AG04449 (cell line): ENCODE data around the gene TRNP1.
"Not testable (repeated sequence)": the region's sequence is repeated elsewhere in the genome, so short reads cannot be mapped to it uniquely, and the experiment has no call there.

Source experiments
- CTCF ChIA-PET: fragments of 350-600 bp; formaldehyde crosslinking; extraction: SDS; loops from one replicate; lab custom pipeline; 2021; ENCODE audit warnings: antibody characterized with exemption; lab: Yijun Ruan, JAX
- POLR2A ChIA-PET: fragments of 400-600, 350-600 bp; formaldehyde crosslinking; extraction: SDS; loops from one replicate; lab custom pipeline; 2020; ENCODE audit warnings: antibody characterized with exemption, inconsistent platforms; lab: Yijun Ruan, JAX
- DNase-seq: peaks from one replicate; pipeline ENCODE4 v3.0.0-alpha.2; 2010; ENCODE audit warnings: low read depth, low spot score
- H3K4me3 ChIP-seq: 2 replicates; pipeline ENCODE4 v1.5.1; 2011; ENCODE audit warnings: low read depth, mild to moderate bottlenecking, control low read depth, low read length
- TF ChIP-seq, protein P1 (sequence below): IDR thresholded peaks from one replicate; pipeline ENCODE4 v1.5.1; 2011; ENCODE audit warnings: mild to moderate bottlenecking, moderate library complexity, low read length, control low read depth, inconsistent platforms; ENCODE audit not compliant: insufficient read depth; ENCODE audit errors: missing control alignments

Gene TRNP1

DNA sequence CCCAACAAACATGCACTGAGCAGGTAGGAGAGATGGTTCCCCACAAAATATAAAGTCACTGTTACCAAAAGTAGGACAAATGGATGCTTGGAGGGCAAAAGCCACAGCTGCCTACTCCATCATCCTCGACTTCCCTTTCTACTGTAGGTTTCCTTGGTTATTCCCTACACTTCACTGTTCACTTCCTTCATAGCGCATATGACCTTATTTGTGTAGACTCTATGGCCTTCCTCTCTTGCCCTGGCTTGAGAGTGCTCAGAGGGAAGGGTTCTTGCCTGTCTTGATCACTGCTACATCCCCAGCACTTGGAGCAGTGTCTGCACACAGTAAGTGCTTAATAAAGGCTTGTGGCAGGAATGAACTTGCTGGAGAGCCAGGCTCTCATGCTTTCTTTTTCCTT, 14.6 kb upstream of the TRNP1 start:
- ChIA-PET POLR2A (no interaction called here), CTCF (no interaction called here)
- TF ChIP-seq, protein P1, sequence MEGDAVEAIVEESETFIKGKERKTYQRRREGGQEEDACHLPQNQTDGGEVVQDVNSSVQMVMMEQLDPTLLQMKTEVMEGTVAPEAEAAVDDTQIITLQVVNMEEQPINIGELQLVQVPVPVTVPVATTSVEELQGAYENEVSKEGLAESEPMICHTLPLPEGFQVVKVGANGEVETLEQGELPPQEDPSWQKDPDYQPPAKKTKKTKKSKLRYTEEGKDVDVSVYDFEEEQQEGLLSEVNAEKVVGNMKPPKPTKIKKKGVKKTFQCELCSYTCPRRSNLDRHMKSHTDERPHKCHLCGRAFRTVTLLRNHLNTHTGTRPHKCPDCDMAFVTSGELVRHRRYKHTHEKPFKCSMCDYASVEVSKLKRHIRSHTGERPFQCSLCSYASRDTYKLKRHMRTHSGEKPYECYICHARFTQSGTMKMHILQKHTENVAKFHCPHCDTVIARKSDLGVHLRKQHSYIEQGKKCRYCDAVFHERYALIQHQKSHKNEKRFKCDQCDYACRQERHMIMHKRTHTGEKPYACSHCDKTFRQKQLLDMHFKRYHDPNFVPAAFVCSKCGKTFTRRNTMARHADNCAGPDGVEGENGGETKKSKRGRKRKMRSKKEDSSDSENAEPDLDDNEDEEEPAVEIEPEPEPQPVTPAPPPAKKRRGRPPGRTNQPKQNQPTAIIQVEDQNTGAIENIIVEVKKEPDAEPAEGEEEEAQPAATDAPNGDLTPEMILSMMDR: no peak
- DNase-seq: no peak
- no peak overlapping the region for H3K4me3 ChIP-seq

DNA sequence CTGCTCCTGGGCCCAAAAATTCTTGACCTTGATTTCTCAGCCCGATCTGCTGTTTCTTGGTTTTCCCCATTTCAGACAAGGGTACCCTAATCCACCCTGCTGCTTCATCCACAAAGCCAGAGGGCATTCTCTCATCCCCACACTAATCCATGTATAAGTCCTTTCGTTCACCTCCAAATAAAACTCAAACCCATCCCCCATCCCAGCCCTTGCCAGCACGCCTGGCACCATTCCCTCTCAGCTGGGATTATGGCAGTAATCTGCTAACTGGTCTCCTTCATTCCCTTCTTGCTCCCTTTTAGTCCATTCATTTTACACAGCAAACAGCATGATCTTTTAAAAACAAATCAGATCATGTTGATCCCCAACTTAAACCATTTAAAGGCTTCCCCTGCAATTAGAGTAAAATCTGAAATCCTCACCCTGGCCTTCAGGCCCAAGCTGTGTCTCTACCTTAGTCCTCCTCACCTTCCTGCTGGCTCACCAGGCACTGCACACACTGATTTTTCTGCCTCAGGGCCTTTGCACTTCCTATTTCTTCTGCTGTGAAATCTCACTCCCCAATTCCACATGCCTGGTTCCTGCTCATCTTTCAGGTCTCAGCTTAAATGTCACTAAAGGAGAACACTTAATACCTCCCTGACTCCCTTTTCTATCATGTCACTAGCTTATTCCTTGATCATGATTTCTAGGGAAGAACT, 12.2 kb upstream of the TRNP1 start:
- ChIA-PET CTCF (interaction anchor here (0.8 to 3.0 kb wide), 4 partner anchors 13 to 116 kb away, joined by 3 to 24 read pairs (median 10); partner anchors contain the start of gene TRNP1), POLR2A (no interaction called here)
- DNase-seq: no peak
- no peak overlapping the region for H3K4me3 ChIP-seq
- TF ChIP-seq, protein P1: no peak

DNA sequence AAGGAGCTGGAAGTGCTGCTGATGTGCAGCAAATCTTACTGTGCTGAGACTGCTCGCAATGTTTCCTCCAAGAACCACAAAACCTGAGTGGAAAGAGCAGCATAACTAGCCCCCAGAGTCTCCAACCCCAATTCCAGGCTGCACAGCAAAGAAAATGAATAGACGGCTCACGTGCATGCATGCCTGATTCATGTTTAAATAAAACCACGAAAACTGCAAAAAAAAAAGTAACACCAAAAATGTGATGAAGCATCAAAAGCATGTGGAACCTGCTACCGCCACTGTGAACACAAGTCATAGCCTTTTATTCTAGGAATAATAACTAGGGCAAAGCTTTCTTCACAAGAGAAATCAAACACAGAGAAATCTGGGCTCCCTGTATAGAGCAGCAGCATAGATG, 9.6 kb upstream of the TRNP1 start:
- TF ChIP-seq, protein P1: no peak
- POLR2A ChIA-PET: no interaction called here
- H3K4me3 ChIP-seq: no peak overlapping the region
- DNase-seq: no peak
- CTCF ChIA-PET: interaction anchor here (0.7 to 6.2 kb wide), 2 partner anchors 12 to 17 kb away, joined by 3 to 60 read pairs; no protein-coding TSS in a partner anchor

DNA sequence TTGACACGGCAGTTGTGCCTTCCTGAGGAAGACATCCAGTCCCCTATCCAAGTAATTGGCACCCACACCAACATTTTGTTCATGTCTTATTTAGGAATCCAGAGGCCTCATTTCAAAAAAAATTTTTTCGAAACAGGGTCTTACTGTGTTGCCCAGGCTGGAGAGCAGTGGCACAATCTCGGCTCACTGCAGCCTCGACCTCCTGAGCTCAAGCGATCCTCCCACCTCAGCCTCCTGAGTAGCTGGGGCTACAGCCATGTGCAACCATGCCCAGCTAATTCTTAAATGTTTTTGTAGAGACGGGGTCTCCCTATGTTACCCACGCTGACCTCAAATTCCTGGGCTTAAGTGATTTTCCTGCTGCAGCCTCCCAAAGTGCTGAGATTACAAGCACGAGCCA, 9.2 kb upstream of the TRNP1 start:
- ChIA-PET POLR2A (no interaction called here), CTCF (interaction anchor here (0.7 to 6.2 kb wide), 2 partner anchors 12 to 17 kb away, joined by 3 to 60 read pairs; no protein-coding TSS in a partner anchor)
- TF ChIP-seq, protein P1: no peak
- H3K4me3 ChIP-seq: no peak overlapping the region
- DNase-seq: no peak

DNA sequence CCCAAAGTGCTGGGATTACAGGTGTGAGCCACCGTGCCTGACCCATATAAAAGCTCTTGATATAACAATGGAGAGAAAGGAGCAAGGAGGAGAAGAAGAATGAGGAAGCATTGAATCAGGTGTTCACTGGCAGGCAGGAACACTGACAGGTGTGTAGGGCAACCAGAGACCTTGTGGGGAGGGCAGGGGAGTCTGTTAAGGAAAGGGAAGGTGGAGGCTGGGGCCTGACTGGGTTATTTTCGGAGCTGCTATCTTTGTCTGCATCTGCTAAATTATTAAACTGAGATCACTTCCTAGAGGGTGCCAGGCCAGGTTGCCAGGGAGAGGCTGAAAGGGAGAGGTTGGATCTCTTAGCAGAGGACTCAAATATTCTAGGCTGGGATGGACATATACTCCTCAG, 6.8 kb upstream of the TRNP1 start:
- no peak for DNase-seq
- TF ChIP-seq, protein P1: no peak
- no peak overlapping the region for H3K4me3 ChIP-seq
- ChIA-PET POLR2A (no interaction called here), CTCF (interaction anchor here (0.9 to 6.2 kb wide), 4 partner anchors 10 to 99 kb away, joined by 3 to 60 read pairs (median 6); no protein-coding TSS in a partner anchor)

DNA sequence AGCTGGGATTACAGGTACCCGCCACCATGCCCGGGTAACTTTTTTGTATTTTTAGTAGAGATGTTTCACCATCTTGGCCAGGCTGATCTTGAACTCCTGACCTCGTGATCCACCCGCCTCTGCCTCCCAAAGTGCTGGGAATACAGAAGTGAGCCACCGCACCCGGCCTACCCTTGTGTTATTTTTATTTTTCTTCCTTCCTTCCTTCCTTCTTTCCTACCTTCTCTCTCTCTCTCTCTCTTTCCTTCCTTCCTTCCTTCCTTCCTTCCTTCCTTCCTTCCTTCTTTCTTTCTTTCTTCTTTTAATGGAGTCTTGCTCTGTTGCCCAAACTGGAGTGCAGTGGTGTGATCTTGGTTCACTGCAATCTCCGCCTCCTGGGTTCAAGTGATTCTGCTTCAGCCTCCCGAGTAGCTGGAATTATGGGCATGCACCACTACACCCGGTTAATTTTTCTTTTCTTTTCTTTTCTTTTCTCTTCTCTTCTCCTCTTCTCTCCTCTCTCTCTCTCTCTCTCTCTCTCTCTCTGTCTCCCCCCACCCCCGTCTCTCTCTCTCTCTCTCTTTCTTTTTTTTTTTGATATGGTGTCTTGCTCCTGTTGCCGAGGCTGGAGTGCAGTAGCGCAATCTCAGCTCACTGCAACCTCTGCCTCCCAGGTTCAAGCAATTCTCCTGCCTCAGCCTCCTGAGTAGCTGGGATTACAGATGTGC, 3.9 kb upstream of the TRNP1 start:
- DNase-seq, POLR2A ChIA-PET, H3K4me3 ChIP-seq: not testable (repeated sequence)
- CTCF ChIA-PET: interaction anchor here (6.2 kb wide), 1 partner anchor 7 kb away, joined by 60 read pairs; no protein-coding TSS in a partner anchor
